ENCODE data around the gene SHMT2. TPM values are rescaled to one million over a fixed set of nuclear protein-coding genes. Genes with fewer than 3 reads are reported as not detected.

Gene SHMT2
- total and polyA plus RNA-seq, 9 of the 15 experiments (the other 6 are each of a cell fraction or from before 2014, with no cell fraction given) = 46.1 to 319 (median 115) TPM

DNA sequence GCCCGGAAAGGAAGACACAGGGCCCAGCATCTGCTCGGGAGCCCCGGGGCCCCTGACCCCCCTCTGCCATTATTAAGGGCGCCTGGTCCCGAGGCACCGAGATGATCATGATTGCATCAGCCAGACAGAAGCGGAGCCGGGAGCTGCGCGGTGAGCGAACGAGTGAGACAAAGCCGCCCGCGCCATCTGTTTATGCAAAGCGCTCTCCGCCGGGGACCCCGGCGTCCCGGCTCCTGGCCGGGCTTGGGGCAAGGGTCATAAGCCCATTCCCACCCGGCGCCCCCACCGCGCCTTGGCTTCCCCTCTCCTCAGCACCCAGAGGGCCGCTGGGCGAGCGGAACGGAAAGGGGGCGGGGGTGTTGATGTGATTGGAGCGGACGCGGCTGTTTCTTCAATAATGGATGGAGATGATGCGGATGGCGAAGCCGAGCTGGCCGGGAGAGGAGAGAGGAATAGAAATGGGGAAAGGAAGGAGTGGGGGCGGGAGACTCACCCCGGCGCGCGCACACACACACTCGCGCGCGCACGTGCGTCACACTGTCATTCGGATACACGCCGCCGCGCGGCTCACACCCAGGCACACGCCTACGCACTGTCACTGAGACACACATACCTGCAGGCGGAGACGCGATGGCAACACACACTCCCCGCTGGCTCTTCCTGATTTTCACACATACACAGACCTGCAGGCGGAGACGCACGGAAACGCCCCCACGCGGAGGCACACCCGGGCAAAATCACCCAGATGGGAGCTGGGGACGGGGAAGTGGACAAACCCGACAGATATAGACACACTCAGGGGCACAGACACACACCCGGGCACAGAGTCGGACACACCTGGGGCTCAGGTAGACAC is 10.8 kb downstream of the SHMT2 start (continued):
- TF ChIP-seq, protein P1, sequence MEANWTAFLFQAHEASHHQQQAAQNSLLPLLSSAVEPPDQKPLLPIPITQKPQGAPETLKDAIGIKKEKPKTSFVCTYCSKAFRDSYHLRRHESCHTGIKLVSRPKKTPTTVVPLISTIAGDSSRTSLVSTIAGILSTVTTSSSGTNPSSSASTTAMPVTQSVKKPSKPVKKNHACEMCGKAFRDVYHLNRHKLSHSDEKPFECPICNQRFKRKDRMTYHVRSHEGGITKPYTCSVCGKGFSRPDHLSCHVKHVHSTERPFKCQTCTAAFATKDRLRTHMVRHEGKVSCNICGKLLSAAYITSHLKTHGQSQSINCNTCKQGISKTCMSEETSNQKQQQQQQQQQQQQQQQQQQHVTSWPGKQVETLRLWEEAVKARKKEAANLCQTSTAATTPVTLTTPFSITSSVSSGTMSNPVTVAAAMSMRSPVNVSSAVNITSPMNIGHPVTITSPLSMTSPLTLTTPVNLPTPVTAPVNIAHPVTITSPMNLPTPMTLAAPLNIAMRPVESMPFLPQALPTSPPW (CRISPR knock-in tag; IDR thresholded peaks at IDR 0.05) = no peak
- TF ChIP-seq ZNF12 (CRISPR knock-in tag; IDR thresholded peaks at IDR 0.05) (0 out of 2 replicates have a peak, but pooled peaks have one; percentile 50), SIN3A (IDR thresholded peaks at IDR 0.05; ENCODE audit: borderline replicate concordance in 2 of 2, control insufficient read depth in 1 of 2, low read depth in 2 of 2, low read length in 2 of 2) (peak in 1 of 2 experiments; percentile 34; a peak in 1 of 4 replicates), KDM1A (IDR thresholded peaks at IDR 0.05) (peak; percentile 54 to 70; a peak in 3 of 4 replicates), MCM5 (IDR thresholded peaks at IDR 0.05; ENCODE audit: low read depth) (no peak), GATAD2A (IDR thresholded peaks at IDR 0.05) (peak; percentile 8; the same call in 1 of the 2 replicates)
- TF ChIP-seq, protein P2, sequence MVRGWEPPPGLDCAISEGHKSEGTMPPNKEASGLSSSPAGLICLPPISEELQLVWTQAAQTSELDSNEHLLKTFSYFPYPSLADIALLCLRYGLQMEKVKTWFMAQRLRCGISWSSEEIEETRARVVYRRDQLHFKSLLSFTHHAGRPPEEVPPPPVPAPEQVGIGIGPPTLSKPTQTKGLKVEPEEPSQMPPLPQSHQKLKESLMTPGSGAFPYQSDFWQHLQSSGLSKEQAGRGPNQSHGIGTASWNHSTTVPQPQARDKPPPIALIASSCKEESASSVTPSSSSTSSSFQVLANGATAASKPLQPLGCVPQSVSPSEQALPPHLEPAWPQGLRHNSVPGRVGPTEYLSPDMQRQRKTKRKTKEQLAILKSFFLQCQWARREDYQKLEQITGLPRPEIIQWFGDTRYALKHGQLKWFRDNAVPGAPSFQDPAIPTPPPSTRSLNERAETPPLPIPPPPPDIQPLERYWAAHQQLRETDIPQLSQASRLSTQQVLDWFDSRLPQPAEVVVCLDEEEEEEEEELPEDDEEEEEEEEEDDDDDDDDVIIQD (CRISPR knock-in tag; IDR thresholded peaks at IDR 0.05) = no peak
- TF ChIP-seq, protein P3, sequence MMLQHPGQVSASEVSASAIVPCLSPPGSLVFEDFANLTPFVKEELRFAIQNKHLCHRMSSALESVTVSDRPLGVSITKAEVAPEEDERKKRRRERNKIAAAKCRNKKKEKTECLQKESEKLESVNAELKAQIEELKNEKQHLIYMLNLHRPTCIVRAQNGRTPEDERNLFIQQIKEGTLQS (IDR thresholded peaks at IDR 0.05) = peak; percentile 95
- TF ChIP-seq, protein P3 (CRISPR knock-in tag; conservative IDR thresholded peaks at IDR 0.05) = no peak

Data from K562 (cell line).